ENCODE results near the gene ADGRB2. TPM values are rescaled to one million over a fixed set of nuclear protein-coding genes. Genes with fewer than 3 reads are reported as not detected.

Gene ADGRB2
- total RNA-seq, 1 experiment from 2014 or later, result 34.8 TPM

DNA sequence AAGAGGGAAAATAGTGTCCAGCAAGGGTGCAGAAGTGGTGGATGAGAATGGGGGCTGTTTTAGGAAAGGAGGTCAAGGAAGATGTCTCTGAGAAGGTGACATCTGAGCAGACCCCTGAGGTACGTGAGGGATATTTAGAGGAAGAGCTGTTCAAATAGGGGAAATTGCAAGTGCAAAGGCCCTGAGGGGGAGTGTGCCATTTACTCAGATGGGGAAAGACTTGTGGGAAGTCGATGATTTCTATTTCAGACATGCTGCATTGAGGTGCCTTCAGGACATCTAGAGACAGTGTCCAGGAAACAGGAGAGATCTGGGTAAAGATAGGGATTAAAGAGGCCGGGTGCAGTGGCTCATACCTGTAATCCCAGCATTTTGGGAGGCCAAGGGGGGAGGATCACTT lies 10.4 kb upstream of the ADGRB2 start:
- TF ChIP-seq, protein P1, sequence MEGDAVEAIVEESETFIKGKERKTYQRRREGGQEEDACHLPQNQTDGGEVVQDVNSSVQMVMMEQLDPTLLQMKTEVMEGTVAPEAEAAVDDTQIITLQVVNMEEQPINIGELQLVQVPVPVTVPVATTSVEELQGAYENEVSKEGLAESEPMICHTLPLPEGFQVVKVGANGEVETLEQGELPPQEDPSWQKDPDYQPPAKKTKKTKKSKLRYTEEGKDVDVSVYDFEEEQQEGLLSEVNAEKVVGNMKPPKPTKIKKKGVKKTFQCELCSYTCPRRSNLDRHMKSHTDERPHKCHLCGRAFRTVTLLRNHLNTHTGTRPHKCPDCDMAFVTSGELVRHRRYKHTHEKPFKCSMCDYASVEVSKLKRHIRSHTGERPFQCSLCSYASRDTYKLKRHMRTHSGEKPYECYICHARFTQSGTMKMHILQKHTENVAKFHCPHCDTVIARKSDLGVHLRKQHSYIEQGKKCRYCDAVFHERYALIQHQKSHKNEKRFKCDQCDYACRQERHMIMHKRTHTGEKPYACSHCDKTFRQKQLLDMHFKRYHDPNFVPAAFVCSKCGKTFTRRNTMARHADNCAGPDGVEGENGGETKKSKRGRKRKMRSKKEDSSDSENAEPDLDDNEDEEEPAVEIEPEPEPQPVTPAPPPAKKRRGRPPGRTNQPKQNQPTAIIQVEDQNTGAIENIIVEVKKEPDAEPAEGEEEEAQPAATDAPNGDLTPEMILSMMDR (IDR thresholded peaks at IDR 0.05), result no peak
- no peak for TF ChIP-seq SIN3A (IDR thresholded peaks at IDR 0.05; ENCODE audit: borderline replicate concordance, insufficient read depth, low read depth, low read length)
- TF ChIP-seq, protein P2, sequence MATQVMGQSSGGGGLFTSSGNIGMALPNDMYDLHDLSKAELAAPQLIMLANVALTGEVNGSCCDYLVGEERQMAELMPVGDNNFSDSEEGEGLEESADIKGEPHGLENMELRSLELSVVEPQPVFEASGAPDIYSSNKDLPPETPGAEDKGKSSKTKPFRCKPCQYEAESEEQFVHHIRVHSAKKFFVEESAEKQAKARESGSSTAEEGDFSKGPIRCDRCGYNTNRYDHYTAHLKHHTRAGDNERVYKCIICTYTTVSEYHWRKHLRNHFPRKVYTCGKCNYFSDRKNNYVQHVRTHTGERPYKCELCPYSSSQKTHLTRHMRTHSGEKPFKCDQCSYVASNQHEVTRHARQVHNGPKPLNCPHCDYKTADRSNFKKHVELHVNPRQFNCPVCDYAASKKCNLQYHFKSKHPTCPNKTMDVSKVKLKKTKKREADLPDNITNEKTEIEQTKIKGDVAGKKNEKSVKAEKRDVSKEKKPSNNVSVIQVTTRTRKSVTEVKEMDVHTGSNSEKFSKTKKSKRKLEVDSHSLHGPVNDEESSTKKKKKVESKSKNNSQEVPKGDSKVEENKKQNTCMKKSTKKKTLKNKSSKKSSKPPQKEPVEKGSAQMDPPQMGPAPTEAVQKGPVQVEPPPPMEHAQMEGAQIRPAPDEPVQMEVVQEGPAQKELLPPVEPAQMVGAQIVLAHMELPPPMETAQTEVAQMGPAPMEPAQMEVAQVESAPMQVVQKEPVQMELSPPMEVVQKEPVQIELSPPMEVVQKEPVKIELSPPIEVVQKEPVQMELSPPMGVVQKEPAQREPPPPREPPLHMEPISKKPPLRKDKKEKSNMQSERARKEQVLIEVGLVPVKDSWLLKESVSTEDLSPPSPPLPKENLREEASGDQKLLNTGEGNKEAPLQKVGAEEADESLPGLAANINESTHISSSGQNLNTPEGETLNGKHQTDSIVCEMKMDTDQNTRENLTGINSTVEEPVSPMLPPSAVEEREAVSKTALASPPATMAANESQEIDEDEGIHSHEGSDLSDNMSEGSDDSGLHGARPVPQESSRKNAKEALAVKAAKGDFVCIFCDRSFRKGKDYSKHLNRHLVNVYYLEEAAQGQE (IDR thresholded peaks at IDR 0.05; ENCODE audit: insufficient read depth in 1 of 2, low read depth in 2 of 2, low read length in 1 of 2), result no peak
- peaks cover 14% of the 10 kb centered on the region for H3K4me1 ChIP-seq (ENCODE audit: control insufficient read depth, insufficient read depth, low read length)
- POLR2A ChIA-PET, result no interaction called here
- no peak overlapping the region for H3K4me3 ChIP-seq (ENCODE audit: low read depth in 2 of 2, low read length in 2 of 2)
- in situ Hi-C loops (cut with HindIII; ENCODE audit: low pct_unique_long_range_greater_than_20kb, low sequenced_read_pairs), result no loop called here
- H3K27me3 ChIP-seq (ENCODE audit: control insufficient read depth, insufficient read depth, low read length), result peaks cover 2% of the 10 kb centered on the region; the same call in 1 of the 2 replicates
- H3K9me3 ChIP-seq (ENCODE audit: control insufficient read depth, insufficient read depth, low read depth, low read length), result no peaks in the 10 kb centered on the region
- H3K36me3 ChIP-seq (ENCODE audit: control insufficient read depth, insufficient read depth, low read length), result no peaks in the 10 kb centered on the region
- CTCF ChIA-PET, result no interaction called here
- no TSS peak for BruUV-seq (replicated peaks)
- no peak for DNase-seq (ENCODE audit: low read depth, low spot score)
- ATAC-seq, result no peak
- intact Hi-C loops (cut with micrococcal nuclease; ENCODE audit: unreplicated experiment), result no loop called here
- H3K27ac ChIP-seq (ENCODE audit: low read length), result no peak overlapping the region

DNA sequence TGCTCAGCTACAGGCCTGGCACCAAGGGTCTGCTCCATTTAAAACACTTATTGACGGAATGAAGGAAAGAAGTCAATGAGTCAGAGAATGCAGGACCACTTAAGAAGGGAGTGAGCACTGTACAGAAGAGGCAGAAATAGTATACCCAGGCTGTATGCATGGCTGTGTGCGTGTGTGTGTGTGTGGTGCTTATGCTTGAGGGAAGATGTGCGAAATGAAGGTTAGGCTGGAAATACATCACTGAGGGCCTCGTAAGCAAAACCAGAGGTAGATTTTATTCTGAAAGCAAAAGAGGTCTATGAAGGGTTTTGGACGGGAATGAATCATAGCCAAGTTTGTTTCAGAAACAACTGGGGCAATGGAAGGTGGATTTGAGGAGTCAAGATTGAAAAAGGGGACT lies 9.7 kb upstream of the ADGRB2 start:
- no peak overlapping the region for H3K4me3 ChIP-seq (ENCODE audit: low read depth in 2 of 2, low read length in 2 of 2)
- in situ Hi-C loops (cut with HindIII; ENCODE audit: low pct_unique_long_range_greater_than_20kb, low sequenced_read_pairs), result no loop called here
- POLR2A ChIA-PET, result no interaction called here
- intact Hi-C loops (cut with micrococcal nuclease; ENCODE audit: unreplicated experiment), result no loop called here
- no peak for DNase-seq (ENCODE audit: low read depth, low spot score)
- no peaks in the 10 kb centered on the region for H3K9me3 ChIP-seq (ENCODE audit: control insufficient read depth, insufficient read depth, low read depth, low read length)
- BruUV-seq (replicated peaks), result no TSS peak
- H3K27me3 ChIP-seq (ENCODE audit: control insufficient read depth, insufficient read depth, low read length), result peaks cover 2% of the 10 kb centered on the region; the same call in 1 of the 2 replicates
- no peak overlapping the region for H3K27ac ChIP-seq (ENCODE audit: low read length)
- CTCF ChIA-PET, result no interaction called here
- H3K4me1 ChIP-seq (ENCODE audit: control insufficient read depth, insufficient read depth, low read length), result peaks cover 19% of the 10 kb centered on the region
- no peak for TF ChIP-seq POLR2AphosphoS5 (IDR thresholded peaks at IDR 0.05; ENCODE audit: low read depth, low read length)
- TF ChIP-seq SIN3A (IDR thresholded peaks at IDR 0.05; ENCODE audit: borderline replicate concordance, insufficient read depth, low read depth, low read length), result no peak
- TF ChIP-seq, protein P1 (IDR thresholded peaks at IDR 0.05), result no peak
- TF ChIP-seq TCF7L2 (IDR thresholded peaks at IDR 0.05; ENCODE audit: low read depth, low read length), result no peak
- TF ChIP-seq, protein P2 (IDR thresholded peaks at IDR 0.05; ENCODE audit: insufficient read depth in 1 of 2, low read depth in 2 of 2, low read length in 1 of 2), result no peak
- ATAC-seq, result no peak
- no peaks in the 10 kb centered on the region for H3K36me3 ChIP-seq (ENCODE audit: control insufficient read depth, insufficient read depth, low read length)
